HG03159 (cell line): ENCODE results near the gene TP53AIP1.

Experiments
- ATAC-seq: cut with Tn5 transposase; IDR thresholded peaks from one replicate; pipeline ENCODE4 v1.9.1; 2021; ENCODE audit warnings: mild to moderate bottlenecking, moderate library complexity; ENCODE audit not compliant: unreplicated experiment

The TP53AIP1 gene, protein sequence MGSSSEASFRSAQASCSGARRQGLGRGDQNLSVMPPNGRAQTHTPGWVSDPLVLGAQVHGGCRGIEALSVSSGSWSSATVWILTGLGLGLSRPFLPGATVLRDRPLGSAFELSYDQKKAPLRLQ

GRCh38 chr11:128942817-128943427 lies at the start of gene TP53AIP1:
Gene TP53AIP1, minus strand, starts transcription at chr11:128942871. Its CDS starts 5,053 bp downstream, at chr11:128937818.
- ATAC-seq, result no peak

DNA sequence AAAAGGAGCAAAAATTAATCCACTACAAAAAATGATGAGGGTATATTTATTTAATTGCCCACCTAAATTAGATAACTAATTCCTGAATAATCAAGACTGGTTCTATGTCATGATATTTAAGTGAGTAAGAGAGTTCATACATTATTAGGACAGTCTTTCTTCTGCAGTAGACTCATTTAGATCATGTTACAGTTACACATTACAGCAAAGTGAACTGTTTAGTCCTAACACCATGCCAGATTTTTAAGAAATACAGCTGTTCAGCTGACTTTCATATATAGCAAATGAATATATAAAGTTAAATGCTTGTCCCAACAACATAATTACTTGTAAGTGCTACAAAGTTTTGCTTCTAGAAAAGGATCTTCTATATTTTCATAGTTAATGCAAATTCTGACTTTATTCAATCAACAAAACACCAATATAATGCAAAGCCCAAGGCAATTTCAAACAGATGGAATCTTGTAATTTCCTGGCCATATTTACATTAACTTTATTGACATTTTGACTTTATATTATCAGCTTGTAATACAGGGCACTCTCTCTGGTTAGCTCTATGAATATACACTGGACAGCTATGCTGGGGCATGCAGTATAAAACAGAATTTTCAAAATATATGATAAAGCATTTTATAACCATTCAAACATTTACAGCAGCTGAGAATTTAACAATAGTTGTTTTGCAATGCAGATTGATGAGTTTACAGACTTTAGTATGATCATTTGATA lies 45.7 kb upstream of the TP53AIP1 start:
- ATAC-seq, result no peak

DNA sequence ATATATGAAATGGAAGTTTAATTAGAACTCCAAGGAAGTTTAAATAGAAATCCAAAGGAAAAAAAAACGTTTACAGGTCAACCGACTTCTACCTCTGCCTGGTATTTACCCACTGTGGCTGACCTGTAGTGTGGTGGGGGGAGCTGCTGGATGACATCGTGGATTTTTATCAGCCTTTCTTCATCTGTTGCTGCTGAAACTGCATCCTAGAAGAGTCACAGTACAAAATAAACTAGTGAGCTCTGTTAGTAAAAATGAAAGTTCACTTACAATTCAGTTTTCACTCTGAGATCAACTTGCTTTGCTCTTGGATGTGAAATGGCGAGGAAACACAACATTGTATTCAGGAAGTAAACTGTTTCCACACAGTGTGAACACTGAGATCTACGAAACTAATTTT lies 43.2 kb upstream of the TP53AIP1 start:
- ATAC-seq, result no peak

DNA sequence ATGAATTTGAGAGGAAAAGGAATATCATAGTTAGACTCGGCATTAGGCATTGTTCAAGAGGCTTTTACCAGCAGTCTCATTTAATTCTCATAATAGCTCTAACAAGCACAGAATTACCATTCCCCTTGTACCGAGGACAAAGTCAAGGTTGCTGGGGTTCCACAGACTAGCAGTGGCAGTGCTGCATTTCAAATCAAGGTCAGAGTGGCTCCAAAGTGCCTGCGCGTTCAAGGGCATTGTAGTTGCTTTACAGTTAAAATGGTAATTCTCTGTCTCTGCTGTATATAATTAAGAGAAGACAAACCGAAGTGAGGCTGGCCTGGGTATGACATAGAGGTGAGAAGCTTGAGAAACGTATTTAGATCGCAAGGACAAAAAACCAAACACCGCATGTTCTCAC lies 40.4 kb upstream of the TP53AIP1 start:
- ATAC-seq, result no peak

GRCh38 chr11:128981254-128981653 lies 38.6 kb upstream of the TP53AIP1 start:
- ATAC-seq, result no peak

- ATAC-seq, result no peak
Observed at GRCh38 chr11:128970598-128971190, 28.0 kb upstream of the TP53AIP1 start.

GRCh38 chr11:128968916-128969315 lies 26.2 kb upstream of the TP53AIP1 start:
- ATAC-seq, result no peak

- no peak for ATAC-seq
Observed at GRCh38 chr11:128967578-128967977, 24.9 kb upstream of the TP53AIP1 start.

DNA sequence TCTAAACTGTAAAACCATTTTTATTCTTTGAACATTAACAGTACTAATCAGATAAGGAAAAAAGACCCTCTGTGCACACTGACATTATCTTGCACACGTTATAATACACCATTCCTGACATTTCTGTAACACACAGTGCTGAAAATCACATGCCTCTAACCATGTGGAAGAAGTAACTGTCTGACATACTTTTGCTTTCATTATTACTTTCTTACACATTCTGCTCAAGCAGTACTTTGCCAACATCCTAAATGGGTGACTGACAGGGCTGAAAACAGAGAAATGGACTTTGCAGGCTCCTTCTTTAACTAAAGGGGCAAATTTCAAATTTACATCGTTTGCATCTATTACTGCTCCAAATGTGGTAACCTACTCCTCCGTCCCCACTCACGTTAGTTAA lies 22.8 kb upstream of the TP53AIP1 start:
- ATAC-seq, result peak; percentile 97

- no peak for ATAC-seq
Observed at GRCh38 chr11:128964463-128964930, 21.8 kb upstream of the TP53AIP1 start.

GRCh38 chr11:128963744-128964325 lies 21.2 kb upstream of the TP53AIP1 start:
- ATAC-seq, result no peak

- no peak for ATAC-seq
Observed at GRCh38 chr11:128962896-128963295, 20.2 kb upstream of the TP53AIP1 start.

DNA sequence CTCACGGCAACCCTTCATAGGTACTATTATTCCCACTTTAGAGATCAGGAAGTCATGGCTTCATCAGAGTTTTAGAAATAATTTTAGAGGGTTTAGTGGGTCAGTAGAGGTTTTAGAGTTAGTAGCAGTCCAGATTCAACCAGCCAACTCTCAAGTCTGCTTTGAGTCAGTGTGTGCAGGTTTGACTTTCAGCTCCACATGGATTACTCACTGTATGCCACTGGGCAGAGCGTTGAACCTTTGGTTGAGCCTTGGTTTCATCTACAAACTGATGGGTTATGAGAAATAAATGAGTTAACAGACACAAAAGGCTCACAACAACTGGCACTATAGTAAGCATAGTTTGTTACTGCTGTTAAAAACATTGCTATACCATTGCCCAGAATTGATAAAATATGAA lies 19.0 kb upstream of the TP53AIP1 start:
- no peak for ATAC-seq

GRCh38 chr11:128957202-128957482 lies 14.5 kb upstream of the TP53AIP1 start:
- ATAC-seq, result no peak

DNA sequence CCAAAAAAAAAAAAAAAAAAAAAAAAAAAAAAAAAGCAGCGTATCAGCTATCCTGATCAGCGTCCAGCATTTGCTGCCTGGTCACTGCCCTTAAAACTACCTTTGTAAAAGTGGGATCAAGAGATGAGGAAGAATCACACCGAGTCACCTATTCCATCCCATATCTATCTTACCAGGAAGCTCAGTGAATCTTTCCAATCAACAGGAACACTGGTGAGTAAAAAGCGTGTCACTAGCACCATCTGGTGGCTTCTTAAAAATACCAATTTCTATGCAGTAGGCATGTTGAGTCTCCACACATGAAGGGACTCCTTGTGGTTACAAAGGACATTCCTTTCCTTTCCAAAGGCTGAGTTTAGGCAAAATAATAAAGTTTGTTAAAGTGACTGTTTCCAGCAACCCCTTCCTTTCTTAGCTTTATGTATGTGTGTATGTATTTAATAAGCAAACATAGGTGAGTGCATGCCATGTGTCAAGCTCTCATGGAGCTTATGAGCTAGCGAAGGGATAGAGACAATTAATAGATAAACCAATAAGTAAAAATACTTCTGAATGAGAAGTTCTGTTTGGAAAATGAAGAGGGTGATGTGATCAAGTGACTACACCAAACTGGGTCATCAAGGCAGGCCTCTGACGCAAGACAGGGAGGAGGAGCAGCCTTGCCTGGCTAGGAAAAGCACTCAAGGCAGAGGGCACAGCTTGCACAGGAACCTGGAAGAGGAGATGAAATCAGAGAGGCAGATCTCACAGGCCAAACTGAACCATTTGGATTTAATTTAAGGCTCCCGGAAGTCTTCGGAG lies 13.9 kb upstream of the TP53AIP1 start:
- no peak for ATAC-seq

DNA sequence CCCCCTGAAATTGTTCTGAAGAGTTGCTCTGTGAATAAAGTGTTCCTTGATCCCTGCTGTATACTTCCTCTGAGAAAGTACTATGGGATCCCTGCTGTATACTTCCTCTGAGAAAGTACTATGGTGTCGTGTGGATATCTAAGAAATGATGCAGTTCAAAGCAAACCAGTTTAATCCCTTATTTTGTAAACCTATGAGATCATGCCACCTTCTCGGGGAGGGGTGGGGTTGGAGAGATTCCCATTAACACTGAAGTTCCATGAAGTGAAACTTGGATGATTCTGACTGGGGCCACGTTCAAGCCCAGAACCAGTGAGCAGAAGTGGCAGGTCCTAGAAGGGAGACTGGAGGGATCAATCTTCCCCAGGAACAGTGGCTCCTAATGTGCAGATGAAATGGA lies 13.0 kb upstream of the TP53AIP1 start:
- ATAC-seq, result no peak

DNA sequence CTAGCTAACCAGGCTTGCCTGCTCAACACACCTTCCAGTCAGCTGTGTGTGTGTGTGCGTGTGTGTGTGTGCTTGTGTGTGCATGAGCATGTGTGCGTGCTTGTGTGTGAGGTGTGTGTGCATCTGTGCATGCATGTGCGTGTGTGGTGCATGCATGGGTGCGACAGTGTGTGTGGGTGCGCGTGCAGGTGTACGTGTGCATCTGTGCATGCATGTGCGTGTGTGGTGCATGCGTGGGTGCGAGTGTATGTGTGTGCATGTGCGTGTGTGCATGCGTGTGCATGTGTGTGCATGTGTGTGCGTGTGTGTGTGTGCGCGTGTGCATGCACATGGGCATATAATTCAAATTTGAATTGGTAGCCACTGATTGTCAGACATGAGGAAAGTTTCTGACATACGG lies 10.5 kb upstream of the TP53AIP1 start:
- ATAC-seq, result no peak

DNA sequence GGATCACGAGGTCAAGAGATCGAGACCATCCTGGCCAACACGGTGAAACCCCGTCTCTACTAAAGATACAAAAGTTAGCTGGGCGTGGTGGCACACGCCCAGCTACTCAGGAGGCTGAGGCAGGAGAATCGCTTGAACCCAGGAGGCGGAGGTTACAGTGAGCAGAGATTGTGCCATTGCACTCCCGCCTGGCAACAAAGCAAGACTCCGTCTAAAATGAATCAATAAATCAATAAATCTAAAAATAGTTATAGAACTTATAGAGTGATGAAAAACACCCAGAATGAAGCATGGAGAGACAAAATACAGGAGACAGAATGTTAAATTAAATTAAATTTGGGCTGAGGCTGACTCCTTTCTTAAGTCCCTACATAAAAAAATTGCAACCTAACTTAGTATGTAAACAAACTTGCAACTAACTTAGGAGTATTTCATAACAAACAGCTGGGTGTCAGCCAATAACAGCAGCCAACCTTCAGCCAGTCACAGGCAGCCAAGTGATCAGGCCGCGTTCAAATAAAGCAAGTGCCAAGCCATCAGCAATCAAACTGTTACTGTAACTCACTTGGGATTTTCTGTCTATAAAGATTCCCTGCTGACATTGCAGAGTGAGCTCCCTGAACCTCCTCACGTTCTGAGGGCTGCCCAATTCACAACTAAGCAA lies 7.3 kb upstream of the TP53AIP1 start:
- no peak for ATAC-seq

DNA sequence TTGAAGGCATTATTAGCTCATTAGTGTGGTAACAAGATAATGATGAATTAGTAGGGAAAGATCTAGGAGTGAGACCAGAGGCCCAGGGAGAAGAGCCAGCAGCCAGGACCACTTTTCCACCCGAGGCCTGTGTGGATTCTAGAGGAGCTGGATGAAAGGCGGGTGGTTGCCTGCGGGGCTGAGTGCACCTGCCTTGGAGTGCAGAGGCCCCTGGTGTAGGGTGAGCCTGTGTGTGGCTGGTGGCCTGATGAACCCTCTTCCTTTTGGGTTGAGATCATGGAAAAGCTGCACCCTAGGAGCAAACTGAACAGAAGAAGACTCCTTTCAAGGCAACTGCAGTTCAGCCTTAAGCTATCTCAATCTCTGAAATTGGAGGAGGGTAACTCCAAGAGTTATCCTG lies 5.9 kb upstream of the TP53AIP1 start:
- no peak for ATAC-seq

- ATAC-seq, result no peak
Observed at GRCh38 chr11:128947773-128948172, 5.1 kb upstream of the TP53AIP1 start.
